Uterus (tissue), 2 donors: ENCODE measurements around the gene TBX5.

Experiments used
- CTCF ChIP-seq, 4 experiments: fragments of 200-600 bp in 2 of 4; fragments of 450-650 bp in 2 of 4; sonication (generic) in 2 of 4; IDR thresholded peaks; one replicate each; pipeline ENCODE4 v1.5.1; 2016 to 2019; ENCODE audit warnings: antibody characterized with exemption in 4 of 4, mild to moderate bottlenecking in 2 of 4, moderate library complexity in 1 of 4
- POLR2A ChIP-seq, 2 donors: fragments of 450-650 bp; IDR thresholded peaks; one replicate each; pipeline ENCODE4 v1.6.1; 2016; ENCODE audit warnings: antibody characterized with exemption in 2 of 2, mild to moderate bottlenecking in 1 of 2, moderate library complexity in 1 of 2

GRCh38 chr12:114313910-114314309 is 92.0 kb downstream of the TBX5 start:
- TF ChIP-seq POLR2A (IDR thresholded peaks at IDR 0.05) (no peak), CTCF (IDR thresholded peaks at IDR 0.05) (no peak)
